ENCODE measurements around the gene STK11. TPM values are rescaled to one million over a fixed set of nuclear protein-coding genes. Genes with fewer than 3 reads are reported as not detected.
A peak's percentile ranks its signal among the peaks of the same experiment; 100 is the strongest.

Gene STK11
- total RNA-seq, 1 donor from 2014 or later: 61.3 TPM

DNA sequence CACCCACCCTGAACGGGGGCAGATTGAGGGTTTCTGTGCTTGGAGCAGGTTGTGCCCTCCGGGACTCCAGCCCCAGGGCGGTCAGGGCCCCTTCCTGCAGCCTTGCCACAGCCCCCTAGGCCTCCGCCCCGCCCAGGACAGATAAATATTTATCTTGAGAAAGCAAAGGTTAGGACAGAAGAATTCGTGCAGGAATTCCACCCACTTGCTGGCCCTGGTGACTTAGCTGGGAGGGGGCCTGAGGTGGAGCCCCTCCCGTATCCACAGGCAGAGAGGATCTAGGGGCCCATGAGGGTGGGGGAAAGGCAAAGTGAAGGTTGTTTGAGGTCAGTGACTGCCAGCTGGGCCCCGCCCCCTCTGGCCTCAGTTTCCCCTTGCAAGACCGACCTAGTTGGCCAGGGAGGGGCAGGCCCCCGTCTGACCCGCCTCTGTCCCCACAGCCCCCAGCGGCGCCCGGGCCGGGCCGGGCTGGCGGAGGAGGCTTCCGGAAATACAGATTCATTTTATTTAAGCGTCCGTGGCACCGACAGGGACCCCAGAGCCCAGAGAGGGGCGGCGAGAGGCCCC is 48.0 kb downstream of the STK11 start:
- Mint-ChIP-seq H3K4me3 (ENCODE audit: unreplicated experiment) (peak overlapping the region; percentile 91), H3K4me1 (ENCODE audit: unreplicated experiment) (peaks cover 46% of the 10 kb centered on the region)
- DNase-seq (ENCODE audit: extremely low spot score, unreplicated experiment): no peak

GRCh38 chr19:1254081-1254527 is 48.5 kb downstream of the STK11 start:
- no peaks in the 10 kb centered on the region for H3K27me3 Mint-ChIP-seq (ENCODE audit: unreplicated experiment)
- H3K4me1 Mint-ChIP-seq (ENCODE audit: unreplicated experiment): peaks cover 51% of the 10 kb centered on the region
- H3K27ac Mint-ChIP-seq (ENCODE audit: unreplicated experiment): no peak overlapping the region
- TF ChIP-seq, protein P1, sequence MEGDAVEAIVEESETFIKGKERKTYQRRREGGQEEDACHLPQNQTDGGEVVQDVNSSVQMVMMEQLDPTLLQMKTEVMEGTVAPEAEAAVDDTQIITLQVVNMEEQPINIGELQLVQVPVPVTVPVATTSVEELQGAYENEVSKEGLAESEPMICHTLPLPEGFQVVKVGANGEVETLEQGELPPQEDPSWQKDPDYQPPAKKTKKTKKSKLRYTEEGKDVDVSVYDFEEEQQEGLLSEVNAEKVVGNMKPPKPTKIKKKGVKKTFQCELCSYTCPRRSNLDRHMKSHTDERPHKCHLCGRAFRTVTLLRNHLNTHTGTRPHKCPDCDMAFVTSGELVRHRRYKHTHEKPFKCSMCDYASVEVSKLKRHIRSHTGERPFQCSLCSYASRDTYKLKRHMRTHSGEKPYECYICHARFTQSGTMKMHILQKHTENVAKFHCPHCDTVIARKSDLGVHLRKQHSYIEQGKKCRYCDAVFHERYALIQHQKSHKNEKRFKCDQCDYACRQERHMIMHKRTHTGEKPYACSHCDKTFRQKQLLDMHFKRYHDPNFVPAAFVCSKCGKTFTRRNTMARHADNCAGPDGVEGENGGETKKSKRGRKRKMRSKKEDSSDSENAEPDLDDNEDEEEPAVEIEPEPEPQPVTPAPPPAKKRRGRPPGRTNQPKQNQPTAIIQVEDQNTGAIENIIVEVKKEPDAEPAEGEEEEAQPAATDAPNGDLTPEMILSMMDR (IDR thresholded peaks at IDR 0.05): no peak
- no peak for DNase-seq (ENCODE audit: extremely low spot score, unreplicated experiment)
- peaks cover 35% of the 10 kb centered on the region for H3K36me3 Mint-ChIP-seq (ENCODE audit: unreplicated experiment)
- H3K4me3 Mint-ChIP-seq (ENCODE audit: unreplicated experiment): no peak overlapping the region
- H3K9me3 Mint-ChIP-seq (ENCODE audit: unreplicated experiment): no peaks in the 10 kb centered on the region

More for the DNA sequence above, 48.0 kb downstream of the STK11 start:
- Mint-ChIP-seq H3K36me3 (ENCODE audit: unreplicated experiment) (peaks cover 31% of the 10 kb centered on the region), H3K27ac (ENCODE audit: unreplicated experiment) (peak overlapping the region; percentile 88), H3K27me3 (ENCODE audit: unreplicated experiment) (no peaks in the 10 kb centered on the region), H3K9me3 (ENCODE audit: unreplicated experiment) (no peaks in the 10 kb centered on the region)
- TF ChIP-seq, protein P1 (IDR thresholded peaks at IDR 0.05): no peak

DNA sequence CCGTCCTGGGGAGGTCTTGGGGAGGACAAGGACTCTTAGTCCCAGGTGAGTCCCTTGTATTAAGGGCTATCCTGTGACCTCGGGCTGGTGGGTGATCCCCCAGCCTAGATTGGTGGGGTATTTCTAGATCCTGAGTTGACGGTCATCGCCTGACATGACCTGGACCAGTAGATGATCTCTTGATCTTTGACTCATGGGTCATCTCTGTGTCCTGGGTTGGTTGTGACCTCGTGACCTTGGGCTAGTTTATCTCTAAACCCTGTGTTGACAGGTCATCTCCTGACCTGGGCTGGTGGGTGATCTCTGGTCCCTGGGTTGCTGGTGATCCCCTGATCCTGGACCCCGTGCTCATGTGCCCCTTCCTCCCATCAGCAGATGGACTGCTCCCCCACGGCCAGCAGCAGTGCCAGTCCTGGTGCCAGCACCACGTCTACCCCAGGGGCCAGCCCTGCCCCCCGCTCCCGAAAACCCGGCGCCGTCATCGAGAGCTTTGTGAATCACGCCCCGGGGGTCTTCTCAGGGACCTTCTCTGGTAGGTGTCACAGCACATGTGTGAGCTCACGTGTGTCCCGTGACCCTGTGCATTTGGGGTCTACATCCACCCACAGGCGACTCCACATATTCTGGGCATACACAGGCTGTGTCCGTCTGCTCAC is 49.1 kb downstream of the STK11 start:
- Mint-ChIP-seq H3K36me3 (ENCODE audit: unreplicated experiment) (peaks cover 35% of the 10 kb centered on the region), H3K27ac (ENCODE audit: unreplicated experiment) (peak overlapping the region; percentile 65)

DNA sequence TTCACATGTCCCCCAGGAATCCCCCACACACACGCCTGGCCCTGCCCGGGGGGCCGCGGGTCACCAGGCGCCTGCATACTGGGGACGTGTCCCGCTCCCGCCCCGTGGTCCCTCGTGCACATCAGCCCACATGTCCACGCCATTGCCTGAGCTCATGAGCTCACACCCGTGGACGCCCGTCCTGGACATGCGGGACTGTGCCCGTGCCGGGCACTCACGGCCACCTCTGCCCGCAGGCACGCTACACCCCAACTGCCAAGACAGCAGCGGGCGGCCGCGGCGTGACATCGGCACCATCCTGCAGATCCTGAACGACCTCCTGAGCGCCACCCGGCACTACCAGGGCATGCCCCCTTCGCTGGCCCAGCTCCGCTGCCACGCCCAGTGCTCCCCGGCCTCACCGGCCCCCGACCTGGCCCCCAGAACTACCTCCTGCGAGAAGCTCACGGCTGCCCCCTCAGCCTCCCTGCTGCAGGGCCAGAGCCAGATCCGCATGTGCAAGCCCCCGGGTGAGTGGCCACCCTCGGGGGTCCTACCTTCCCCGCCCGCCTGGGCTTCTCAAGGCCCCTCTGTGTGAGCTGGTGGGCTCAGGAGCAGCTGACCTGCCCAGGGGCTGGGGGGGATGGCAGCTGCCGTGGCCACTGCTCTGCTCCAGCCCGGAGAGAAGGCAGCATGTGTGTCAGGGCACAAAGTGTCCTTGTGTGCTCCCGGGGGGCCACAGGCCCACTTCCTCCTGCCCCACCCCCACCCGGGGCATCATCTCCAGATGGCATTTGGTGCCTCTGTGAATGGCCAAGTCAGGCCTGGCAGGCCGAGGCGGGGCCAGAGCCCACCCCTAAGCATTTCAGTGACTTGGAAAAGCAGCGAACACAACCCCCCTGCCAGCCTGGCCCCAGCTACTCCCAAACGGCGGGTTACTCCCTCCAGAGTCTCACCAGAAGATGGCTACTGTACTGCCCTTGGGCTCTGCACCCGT is 49.9 kb downstream of the STK11 start:
- Mint-ChIP-seq H3K27ac (ENCODE audit: unreplicated experiment) (peak overlapping the region; percentile 65), H3K36me3 (ENCODE audit: unreplicated experiment) (peaks cover 35% of the 10 kb centered on the region), H3K4me3 (ENCODE audit: unreplicated experiment) (peak overlapping the region; percentile 29)

More for the DNA sequence above, 49.1 kb downstream of the STK11 start:
- Mint-ChIP-seq H3K9me3 (ENCODE audit: unreplicated experiment) (no peaks in the 10 kb centered on the region), H3K4me1 (ENCODE audit: unreplicated experiment) (peaks cover 55% of the 10 kb centered on the region), H3K4me3 (ENCODE audit: unreplicated experiment) (peak overlapping the region; percentile 29), H3K27me3 (ENCODE audit: unreplicated experiment) (no peaks in the 10 kb centered on the region)
- no peak for DNase-seq (ENCODE audit: extremely low spot score, unreplicated experiment)
- TF ChIP-seq, protein P1 (IDR thresholded peaks at IDR 0.05): no peak

More for the DNA sequence above, 49.9 kb downstream of the STK11 start:
- H3K27me3 Mint-ChIP-seq (ENCODE audit: unreplicated experiment): no peaks in the 10 kb centered on the region
- TF ChIP-seq, protein P1 (IDR thresholded peaks at IDR 0.05): no peak
- no peaks in the 10 kb centered on the region for H3K9me3 Mint-ChIP-seq (ENCODE audit: unreplicated experiment)
- DNase-seq (ENCODE audit: extremely low spot score, unreplicated experiment): no peak
- peaks cover 60% of the 10 kb centered on the region for H3K4me1 Mint-ChIP-seq (ENCODE audit: unreplicated experiment)

Measured in osteocyte (in vitro differentiated cells).